Activated CD8-positive, alpha-beta memory T cell treated with anti-CD3 and anti-CD28 coated beads, Interleukin-2, amount 50 U/mL, for 24 hours (primary cell): ENCODE data around the gene RAD9A.

Experiments
- DNase-seq: peaks from one replicate; pipeline ENCODE4 v3.0.0-alpha.2; 2020; ENCODE audit errors: extremely low read depth

RAD9A gene

DNA sequence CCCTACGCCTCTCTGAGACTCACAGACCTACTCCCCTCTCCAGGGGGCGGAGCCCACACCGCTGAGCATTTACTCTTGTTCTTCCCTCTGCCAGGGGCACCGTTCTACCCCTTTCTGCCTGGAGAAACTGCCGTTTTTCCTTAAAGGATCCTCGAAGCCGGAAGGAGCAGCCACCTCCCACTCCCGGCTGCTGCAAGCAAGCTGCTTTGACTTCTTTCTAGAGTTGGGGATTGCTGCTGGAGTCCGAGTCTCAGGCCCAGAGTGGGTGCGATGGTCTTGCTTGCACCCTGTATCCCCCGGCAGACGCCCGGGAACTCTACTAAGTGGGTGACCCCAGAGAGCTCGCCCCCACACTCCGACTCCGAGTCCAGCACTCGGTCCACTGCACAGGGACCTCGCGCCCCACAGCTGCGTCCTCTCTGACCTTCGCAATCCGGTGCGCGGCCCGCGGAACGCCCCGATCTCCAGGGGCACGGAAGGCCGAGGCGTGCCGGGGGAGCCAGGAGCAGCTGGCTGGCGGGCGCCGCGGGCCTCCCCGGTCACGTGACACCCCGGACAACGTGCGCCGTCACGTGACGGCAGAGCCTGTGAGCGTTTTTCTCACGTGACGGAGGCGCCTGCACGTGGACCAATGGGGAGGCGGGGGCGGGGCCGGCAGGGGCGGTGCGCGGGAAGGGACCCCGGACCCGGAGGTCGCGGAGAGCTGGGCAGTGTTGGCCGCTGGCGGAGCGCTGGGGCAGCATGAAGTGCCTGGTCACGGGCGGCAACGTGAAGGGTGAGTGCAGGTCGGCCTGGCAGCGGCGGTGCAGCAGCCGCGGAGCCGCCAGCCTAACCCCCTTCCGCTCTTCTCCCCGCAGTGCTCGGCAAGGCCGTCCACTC lies at the start of gene RAD9A:
Gene RAD9A, plus strand, starts transcription at position 683 of the 879 bp plus-strand sequence. Its CDS starts 59 bp downstream, at position 742.
- peak; percentile 81 for DNase-seq

DNA sequence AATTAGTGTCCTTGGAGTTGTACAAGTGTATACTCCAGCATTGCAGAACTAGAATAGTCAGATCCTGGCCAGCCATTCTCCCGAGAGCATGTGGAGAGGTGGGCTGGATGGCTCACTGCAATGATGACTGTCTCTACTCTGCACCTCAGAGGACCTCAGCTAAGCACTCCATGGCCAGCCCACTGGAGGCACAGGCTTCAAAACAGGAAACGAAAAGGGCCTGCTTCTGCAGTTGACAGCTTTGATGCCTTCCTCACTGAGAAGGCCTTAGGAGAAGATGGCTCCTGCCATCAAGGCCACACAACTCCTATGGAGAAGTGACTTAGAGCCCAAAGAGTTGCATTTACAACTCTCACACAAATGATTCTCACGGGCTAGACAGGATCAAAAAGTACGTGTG lies 47.5 kb upstream of the RAD9A start:
- DNase-seq, result no peak

DNA sequence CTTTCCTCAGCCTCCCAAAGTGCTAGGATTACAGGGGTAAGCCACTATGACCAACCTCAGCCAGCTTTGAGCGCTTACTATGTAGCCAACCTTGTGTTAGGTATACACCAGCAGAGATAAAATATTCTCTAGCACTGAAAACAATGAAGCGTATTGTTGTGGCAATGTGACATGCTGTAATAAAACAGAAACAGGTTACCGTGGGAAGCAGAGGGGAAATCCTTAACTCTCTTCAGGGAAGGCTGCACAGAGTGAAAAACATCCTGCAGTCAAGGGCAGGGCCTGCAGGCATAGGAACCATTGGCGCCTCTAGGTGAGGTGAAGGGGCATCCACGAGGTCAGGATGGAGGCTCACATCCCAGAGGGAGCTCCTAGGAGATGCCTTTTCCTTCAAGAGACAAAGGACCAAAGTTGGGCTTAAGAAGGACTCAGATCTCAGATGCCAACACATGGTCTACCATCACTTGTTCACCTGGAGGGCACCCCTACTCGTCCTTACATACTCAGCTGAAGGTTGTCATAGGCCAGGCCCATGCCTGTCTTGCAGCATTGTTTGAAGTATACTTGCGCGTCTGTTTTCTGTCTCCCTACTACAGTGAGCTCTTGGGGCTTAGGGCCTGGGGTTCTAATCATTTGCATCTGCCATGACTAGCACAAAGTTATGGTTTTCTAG lies 46.4 kb upstream of the RAD9A start:
- no peak for DNase-seq

DNA sequence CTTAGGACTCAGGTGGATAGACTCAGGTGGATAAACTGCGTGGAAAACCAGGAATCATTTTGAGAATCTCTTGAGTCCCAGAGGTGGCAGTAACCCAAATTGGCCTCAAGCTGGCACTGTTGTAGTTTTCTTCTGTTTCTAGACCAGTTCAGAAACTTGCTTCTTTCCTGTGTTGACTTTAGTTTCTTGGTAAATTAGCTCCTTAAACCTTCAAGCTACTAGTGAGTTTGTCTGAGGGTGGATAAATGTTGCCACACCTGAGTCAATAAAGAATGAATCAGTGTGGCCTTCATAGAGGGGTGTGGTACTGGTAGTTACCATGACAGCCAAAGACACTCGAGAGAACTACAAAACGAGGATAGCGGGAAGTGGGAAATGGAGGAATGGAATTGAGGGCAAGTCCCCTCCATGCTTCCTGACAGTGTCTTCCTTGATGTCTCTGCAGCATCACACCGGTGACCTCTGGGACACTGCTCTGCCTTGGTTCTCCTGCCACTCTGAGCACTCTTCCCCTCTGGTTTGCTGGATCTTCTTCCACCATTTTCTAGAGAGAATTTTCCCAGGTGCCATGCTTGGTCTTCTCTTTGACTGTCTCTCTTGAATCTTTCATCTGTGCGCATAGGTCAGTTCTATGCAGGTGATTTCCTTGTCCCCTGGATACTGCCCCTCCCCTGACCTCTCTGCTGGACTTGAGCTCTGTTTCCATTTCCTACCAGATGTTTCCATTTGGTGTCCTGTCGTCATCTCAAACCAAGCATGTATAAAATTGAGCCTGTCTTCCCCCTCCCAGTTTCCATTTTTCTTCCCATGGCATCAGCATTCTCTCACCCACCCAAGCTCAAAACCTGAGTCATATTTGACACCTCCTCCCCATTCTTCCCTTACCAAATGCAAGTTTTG lies 45.6 kb upstream of the RAD9A start:
- DNase-seq, result no peak

DNA sequence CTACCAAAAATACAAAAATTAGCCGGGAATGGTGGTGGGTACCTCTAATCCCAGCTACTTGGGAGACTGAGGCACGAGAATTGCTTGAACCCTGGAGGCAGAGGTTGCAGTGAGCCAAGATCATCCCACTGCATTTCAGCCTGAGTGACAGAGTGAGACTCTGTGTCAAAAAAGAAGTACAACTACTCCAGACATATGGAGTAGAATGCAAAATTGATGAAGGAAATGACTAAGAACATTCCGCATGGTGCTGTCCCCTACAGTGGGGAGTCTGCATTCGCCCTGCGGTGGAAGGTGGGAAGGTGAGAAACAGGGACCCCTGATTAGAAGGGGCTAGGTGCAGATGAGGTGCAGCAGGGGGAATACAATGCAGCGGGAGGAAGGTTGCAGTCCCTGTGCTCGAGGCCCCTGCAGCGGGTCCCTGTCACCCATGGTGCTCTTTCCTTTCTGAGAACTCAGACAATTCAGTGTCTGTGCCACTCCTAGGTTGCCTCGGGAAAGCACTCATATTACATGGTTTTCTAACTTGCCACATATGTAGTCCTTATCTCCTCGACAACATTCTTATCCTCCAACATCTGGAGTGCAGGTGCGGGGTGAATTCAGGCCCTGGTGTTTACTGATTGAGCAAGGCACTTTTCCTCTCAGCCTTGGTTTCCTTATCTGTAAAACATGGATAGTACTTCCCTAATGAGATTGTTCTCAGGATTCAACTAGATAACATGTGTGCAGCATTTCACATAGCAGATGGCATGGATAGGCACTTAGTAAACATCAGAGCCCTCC lies 43.6 kb upstream of the RAD9A start:
- DNase-seq, result no peak

DNA sequence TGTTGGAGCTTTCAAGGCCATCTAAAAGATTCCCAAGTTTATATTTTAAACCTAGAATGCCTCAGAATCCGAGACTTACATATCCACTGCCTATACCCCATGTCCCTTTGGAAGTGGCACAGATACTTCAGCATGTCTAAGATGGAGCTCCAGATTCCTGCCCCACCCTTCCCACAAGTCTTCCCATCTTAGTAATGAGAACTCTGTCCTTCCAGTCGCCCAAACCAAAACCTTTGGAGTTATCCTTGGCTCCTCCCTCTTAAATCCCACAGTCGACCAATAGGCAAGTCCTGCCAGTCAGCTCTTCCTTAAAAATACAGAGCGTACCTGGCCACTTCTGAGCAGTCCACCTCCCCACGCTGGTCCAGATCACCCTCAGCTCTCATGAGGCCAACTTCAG lies 42.8 kb upstream of the RAD9A start:
- no peak for DNase-seq

DNA sequence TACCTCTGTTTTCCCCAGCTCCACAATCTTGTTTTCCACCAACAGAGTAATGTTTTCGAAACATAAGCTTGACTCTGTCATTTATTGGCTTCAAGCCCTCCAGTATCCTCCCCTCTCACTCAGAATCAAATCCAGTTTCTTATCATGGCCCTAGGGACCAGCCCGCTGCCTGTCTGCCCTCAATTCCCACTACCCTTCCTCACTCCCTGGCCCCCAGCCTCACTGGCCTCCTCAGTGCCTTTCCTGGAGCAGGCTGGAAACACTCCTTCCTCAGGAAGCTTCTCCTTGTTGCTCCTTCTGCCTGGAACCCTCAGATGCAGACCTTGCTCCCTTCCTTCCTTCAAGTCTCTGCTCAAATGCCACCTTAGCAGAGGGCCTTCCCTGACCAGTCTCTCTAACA lies 42.3 kb upstream of the RAD9A start:
- DNase-seq, result no peak

DNA sequence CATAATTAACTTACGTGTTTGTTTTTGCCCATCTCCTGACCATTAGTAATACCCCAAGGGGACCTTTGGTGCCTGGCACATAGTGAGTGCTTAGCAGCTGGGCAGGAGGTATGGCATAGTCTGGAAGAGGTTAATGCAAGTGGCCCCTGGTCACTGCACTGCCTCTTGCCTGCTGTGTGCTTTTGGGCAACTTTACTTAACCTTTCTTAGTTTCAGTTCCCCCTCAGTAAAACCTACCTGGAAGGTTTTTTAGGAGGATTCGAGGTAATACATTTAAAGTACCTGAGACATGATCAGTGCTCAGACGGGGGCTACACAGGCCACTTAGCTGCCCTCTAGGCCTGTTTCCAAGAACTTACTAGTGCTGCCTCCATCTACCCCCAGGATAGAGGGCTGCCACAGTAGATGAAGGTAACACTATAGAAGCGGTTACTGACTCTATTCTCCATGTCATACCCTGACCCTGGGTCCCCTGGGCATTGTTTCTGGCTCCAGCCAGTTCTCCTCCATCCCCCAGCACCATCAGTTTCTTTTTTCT lies 41.8 kb upstream of the RAD9A start:
- DNase-seq, result no peak

DNA sequence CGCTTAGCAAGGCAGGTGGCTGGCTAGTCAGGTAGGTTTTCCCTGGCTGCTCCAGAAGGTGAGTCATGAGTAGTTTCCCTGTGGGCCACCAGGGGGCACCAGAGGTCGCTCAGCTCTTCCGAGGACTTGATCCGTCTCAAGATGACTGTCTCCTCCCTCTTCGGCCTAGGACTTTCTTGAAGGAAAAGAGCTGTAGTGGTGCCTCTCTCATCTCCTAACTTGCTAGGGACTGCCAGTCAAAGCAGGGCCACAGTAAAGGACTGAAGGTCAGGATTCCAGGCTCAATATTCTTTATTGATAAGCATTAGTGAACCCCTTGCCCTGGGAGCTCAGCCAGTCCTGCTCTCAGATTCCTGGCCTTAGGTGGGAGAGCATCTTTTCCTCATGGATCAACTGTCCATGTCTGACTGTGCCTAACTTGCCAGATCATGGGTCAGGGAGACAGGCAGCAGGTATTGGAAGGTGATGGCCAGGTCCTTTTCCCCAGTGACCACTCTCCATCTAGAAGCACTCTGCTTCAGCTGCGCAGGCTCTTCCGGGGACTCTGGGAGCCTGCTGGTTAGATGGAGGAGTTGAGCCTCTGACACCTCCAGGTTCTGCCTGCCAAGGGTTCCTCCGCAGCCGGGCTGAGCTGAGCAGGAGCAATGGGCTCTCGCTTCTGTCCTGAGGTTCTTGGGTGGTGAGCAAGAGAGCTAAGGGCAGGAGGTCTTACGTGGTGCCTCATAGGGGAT lies 40.3 kb upstream of the RAD9A start:
- no peak for DNase-seq

DNA sequence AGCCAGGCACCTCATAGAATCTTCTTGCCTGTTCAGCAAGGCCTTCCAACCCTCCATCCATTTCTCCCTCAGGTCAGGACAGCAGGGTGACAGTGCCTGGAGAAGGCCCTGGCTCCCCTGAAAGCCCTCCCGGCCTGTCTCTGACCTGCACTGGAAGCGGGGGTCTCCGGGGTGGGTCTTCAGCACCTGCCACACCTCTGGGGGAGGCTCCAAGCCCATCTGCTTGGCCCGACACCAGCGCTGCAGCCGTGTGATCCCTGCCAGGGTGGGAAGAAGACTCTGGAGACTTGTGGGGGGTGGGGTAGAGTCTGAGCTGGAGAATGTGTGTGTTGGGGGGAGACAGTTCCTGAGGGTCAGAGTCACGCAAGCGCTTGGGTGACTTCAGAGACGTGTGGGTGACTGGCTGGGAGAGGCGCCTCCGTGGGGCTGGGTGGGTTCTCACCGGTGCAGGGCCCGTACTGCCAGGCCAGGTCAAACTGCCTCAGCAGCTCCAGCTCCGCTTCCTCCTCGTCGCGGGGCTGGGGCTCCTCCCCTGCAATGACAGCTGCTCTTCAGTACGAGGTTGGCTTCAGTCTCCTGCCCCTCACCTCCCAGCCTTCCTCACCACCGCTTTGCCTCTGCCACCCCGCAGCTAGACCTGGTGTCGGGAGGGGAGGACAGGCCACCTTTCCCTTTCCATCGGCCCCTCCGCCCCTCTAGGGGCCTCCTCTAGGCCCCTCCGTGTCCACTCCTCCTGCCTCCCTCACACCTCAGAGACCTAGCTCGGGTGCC lies 39.1 kb upstream of the RAD9A start:
- DNase-seq, result no peak

DNA sequence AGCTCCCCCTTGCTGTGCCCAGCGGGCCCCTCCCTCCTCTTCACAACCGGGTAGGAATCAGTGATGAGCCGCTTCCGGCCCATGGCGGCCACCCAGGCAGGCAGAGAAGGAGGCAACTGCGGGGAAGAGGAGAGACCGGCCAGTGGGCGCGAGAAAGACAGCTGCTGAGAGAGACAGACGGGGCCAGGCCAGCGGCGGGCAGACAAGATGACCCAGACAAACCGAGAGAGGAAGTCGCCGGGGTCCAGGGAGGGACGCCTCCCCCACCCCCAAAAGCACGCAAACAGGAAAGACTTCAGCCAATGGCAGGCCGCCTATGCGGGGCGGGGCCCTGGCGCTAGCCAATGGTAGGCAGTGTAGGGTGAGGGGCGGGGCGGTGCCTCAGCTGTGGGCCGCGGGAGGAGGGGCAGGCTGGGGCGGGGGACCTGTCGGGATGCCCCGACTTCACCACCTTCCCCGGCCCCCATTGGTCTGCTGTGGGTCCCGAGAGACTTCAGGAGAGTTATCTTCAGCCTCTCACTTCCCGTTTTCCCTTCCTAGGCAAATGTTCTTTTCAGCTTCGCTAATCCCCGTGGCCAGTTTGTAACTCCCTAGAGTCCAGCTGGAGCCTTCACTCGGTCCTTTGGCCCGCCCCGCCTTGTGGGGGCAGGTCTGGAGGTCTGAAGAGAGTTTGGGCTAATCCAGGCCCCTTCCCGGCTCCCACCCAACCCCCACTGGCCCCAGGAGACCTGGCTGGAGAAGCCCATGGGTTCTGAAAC lies 38.3 kb upstream of the RAD9A start, which contains the start of gene POLD4:
Gene POLD4, minus strand, starts transcription at position 230 of the 758 bp plus-strand sequence. Its CDS starts 147 bp downstream, at position 83.
- DNase-seq, result peak; percentile 91

DNA sequence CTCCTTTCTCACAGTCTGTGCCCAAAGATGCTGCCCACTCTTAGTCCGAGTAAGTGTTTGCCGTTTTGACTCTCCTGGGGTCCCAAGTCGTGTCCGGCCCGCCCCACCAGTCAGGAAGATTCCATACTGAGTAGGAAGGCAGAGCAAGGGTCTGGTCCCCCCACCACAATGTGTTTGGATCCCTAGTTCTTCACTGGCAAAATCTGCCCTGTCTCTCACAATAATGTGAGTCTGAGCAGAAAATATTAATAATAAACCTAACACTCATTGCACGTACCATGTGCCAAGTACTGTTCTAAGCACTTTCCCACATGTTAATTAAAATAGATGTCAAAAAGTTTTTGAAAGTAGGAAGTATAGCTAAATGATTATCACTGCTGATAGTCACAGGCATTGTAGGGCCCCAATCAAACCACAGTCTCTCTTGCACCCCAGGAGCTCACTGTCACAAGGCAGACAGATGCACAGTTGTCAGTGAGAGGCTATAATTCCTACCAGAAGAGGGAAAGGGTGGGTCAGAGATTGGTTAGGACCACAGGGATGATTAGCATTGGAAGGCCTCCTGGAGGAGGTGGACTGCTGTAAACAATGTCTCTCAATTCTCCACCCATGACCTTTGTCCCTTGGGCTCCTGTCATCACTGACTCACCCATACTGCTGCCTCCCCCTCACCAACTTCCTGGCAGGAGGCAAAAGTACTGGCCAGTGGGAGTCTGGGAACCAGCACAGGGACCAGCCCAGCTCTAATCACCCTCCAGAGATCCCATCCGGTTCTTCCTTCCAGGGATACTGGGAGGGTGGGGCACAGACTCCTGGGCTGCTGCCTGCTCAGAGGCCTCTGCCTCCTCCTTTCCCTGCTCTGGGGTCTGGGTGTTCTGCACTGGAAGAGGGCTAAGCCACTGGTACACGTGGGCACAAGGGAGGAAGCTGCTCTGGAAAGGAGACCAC lies 37.4 kb upstream of the RAD9A start:
- DNase-seq, result no peak

DNA sequence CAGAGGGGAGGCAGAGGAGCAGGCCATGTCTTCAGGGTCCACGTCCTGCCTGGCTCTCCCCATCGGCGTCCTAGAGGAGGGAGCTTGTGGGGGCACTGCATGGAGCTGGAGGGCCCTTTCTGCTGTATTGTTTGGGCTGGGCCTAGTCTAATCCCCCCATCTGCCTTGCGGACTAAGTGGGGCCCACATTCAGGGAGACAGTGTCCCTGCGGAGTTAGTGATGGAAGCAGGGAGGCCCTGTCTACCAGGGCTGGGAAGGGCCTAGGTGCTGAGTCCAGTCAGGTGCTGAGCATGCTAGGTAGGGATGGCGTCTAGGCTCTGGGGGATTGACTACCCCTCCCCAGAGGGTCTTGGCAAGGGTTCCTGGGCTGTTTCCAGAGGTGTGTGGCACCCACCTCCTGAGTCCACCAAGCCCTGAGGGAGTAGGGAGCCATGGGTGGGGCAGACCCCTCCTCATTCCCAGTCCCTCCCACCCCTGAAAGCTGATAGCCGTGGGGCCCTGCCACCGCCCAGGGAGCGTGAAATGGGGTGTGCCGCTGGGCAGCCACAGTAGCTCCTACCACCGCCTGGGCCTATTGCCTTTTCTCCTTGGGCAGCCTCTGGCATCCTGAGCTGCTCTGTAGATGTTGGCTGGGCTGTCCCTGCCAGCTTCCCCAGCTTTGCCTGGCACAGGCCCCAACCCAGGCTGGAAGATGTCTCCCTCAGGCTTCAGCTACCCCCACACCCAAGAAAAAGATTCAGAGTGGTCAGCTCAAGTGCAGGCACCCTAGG lies 36.6 kb upstream of the RAD9A start:
- DNase-seq, result no peak

DNA sequence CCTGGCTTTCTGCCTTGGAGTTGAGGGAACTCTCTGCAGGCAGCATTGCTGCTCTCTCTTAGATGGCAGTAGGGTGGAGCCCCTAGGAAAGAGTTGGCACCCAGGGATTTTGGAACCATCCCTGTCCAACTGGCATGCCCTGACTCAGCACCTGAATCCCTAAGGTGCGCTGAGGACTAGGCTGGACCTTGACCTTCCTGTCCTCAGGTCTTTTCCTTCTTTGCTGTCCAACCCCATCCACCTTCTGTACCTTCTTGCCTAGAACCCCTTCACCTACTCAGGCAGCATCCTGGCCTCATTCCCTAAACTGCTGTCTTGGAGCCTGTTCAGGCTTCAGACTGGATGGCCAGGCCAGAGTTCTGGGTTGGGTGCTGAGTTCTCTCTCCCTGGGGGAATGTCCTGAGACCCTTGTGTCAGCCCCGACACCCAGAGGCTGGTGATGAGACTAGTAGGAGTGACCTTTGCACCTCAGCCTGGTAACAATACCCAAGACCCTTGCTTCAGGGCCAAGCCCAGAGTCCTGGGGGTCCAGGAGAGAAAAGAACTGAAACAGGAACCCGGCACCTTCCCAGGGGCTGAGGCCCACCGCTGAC lies 35.9 kb upstream of the RAD9A start:
- no peak for DNase-seq

DNA sequence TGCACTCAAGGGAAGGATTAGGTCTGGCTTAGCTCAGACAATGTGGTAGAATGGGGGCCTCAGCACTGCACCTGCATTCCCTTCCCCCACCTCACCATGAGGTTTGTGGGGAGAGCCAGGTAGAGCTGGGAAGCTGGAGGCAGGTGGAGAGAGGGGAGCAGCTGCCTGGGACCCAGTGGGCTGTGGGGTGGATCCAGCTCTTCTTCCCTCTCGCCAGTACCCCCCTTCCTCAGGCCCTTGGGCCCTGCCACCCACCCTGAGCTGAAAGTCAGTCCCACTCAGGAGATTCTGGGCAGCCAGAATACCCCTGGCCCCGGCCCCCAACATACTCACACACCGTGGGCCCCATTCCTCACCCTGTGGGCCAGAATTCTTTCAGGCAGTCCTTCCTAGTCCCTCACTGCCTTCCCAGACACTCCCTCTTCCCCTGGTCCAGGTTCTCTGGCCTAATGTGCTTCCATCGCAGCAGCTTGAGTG lies 35.4 kb upstream of the RAD9A start:
- no peak for DNase-seq

DNA sequence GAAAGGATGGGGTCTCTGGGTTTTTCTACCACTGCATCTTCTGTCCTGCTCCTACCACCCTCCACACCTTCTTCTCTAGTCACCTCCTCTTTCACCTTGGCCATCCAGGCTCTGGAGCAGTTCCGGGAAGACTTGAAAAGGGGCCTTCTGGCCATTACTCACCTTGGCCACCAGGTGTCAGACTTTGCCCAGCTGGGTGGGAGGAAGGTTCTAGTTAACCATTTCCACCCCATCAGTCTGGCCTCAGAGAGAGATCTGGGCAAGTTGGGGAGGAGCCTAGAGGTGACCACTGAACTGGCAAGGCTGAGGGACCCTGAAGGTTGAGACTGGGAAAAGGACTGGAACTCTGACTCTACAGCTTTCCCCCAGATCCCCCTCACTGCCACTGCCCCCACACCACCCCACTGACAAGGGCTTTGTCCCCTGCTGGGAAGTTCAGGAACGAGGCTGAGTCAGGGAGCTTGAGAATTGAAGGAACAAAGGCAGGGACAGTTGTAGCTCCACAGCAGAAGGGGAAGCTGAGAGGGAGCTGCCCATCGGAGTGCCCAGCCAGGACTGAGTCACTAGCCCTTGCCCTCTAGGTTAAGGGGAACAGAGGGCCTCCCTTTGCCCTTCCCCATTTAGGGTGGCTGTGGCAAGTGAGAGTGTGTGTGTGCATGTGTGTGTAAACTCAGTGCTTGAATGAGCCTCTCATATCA lies 34.8 kb upstream of the RAD9A start:
- DNase-seq, result no peak
